Cerebellar nuclear complex (tissue), 1 donor: Measurements from ENCODE around the gene ACSBG1.

Experiments
- DNase-seq, 2 experiments: peaks; one replicate each; lab custom pipeline; 2025; lab: John Stamatoyannopoulos, UW

Gene ACSBG1

DNA sequence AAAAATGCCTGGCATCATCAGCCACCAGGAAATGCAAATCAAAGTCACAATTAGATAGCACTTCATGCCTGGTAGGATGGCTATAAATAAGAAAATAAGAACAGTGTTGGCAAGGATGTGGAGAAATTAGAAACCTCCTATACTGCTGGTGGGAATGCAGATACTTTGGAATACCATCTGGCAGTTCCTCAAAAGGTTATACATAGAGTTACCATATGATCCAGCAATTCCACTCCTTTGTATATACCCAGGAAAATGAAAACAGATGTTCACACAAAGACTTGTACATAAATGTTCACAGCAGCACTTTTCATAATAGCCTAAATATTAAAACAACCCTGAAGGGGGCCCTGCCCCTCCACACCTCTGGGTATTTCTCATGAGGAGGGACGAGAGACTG is 13.7 kb downstream of the ACSBG1 start:
- no peak for DNase-seq

DNA sequence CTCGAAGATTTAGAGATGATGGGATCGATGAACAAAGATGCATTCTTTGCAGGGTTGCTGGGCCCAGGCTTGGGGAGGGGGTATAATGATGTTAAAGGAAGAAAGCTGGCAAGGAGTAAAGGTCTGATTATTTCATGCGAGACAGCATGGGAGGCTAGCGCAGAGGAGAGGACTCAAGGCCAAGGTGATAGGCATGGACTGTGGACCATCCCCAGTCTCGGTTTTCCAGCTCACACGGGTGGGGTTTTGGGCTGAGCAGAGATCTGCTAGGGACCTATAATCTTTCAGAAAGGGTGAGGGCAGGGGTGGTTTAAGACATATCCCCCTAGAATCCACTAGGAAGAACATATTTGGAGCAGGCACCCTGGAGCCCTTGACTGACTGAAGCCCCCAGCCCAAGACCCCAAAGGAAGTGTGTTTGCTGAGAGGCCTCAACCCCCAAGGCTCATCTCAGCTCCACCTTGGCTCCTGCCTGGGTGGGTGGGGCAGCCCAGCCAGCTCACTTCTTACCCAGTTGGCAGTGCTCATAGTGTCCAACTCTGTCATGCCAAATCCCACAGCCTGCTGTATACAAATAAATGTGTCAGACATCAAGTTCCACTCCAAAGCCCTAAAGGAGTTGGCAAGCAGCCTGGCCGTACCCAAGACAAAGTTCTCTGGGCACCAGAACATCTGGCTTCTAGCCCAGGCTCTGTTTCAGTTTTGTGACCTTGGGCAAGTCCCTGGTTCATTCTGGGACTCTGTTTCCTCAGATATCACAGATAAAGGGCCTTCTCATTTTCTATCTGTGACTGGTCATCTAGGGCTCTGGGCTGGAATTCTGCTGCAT is 17.9 kb downstream of the ACSBG1 start:
- no peak for DNase-seq

GRCh38 chr15:78213956-78214355 is 20.4 kb downstream of the ACSBG1 start:
- DNase-seq, result no peak

DNA sequence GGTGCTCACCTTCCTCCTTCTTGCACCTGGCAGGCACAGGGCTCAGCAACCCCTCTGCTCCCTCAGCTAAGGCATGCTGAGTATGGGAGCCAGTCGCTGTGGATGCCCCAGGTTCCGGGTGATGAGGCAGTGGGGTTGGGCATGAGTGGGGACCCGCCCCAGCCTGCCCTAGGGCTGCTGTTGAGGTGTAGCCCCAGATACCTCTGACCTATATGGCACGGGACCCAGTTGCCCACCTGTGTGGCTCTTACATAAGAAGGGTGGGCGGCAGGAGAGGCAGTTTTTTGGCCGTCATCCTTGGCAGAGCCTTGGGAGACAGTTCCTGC is 21.0 kb downstream of the ACSBG1 start:
- DNase-seq, result no peak

GRCh38 chr15:78212546-78213424 is 21.6 kb downstream of the ACSBG1 start:
- no peak for DNase-seq

DNA sequence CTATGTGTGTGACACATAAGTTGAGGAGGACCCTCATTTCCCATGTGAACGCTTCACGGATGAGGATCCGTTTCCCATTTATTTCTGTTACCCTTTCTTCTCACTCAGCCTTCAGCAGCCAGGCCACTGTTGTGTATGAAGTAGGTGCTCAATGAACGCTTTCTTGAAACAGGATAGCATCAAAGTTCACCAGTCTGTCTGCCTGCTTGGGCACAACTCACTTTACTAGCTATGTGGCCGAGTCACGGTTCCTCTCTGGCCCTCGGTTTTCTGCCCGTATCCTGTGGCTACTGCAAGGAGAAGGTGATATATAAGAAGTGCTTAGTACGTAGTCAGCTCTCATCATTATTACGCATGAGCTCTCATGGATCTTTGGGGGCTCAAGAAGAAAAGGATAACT is 22.4 kb downstream of the ACSBG1 start:
- no peak for DNase-seq

DNA sequence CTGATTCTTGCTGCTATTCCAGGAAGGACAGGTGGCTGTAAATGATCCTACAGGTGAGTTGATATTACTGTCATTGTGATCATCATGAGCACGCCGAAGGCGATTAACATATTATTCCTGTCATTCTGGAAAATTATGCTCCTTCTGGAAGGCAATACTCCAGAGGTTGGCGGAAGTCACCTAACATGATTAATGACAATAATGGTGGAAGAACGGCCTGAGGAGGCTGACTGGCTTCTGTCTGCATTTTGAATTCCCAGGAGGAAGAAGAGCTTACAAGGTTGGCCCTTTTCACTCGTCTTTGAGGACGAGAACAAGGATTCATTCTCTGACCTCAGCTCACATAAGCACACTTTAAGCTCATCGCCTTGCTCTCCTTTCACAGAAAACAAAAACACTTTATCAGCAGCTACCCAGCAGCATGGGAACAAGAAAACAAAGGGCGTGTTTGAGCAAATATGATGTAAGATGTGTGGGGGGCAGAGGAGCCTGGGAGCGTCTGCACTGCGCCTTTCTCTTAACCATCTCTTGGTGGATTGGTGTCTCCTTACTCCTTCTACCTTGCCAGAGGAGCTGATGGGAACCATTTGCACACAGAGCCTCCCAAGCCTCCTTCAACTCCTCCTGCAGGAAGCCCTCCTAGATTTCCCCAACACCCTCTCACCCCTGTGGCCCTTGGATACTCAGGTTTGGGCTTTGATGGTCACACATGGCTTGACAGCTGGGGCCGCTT is 23.0 kb downstream of the ACSBG1 start:
- DNase-seq, result no peak

DNA sequence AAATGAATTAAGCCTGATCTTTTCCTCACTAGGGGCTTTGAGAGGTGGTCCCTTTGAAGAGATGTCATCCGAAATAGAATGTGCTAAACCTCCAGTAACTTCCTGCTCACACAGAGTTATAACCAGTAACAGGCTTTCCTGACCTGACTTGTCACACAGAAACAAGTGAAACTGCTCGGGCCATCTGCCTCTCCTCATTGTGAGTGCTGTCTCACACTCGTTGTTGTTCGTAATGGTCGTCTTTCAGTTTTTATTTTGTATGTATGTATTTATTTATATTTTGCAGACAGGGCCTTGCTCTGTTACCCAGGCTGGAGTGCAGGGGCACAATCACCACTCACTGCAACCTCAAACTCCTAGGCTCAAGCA is 24.0 kb downstream of the ACSBG1 start:
- no peak for DNase-seq

DNA sequence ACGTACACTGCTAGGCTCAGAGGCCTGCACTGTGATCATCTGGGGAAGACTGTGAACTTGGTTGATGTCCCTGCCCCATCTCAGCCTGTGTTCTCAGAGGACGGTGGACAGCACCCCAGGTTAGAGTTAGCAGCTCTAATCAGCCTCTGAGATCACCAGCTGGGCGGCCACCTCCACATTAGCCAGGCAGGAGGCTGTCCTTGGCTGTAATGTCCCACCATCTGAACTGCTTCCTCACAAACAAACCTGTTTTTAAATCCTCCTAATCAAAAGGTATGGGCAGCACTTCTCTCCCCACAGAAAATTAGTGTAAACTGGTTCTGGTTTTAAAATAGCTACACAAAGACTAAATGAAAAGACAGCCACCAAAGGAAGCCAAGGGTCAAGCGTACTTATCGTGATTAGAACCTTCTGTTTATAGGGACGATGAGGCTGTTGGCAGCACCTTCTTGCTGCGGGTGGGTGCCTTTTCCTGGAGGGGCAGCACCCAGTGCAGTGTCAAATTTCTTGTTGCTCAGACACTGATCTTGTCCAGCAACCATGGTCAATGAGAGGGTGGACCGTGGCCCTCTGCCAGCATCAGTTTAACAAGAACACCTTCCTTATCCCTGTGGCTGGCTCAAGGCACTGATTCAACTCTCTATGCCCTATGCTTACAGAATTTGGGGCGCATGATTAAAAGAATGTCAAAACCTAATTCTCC is 24.6 kb downstream of the ACSBG1 start:
- no peak for DNase-seq

DNA sequence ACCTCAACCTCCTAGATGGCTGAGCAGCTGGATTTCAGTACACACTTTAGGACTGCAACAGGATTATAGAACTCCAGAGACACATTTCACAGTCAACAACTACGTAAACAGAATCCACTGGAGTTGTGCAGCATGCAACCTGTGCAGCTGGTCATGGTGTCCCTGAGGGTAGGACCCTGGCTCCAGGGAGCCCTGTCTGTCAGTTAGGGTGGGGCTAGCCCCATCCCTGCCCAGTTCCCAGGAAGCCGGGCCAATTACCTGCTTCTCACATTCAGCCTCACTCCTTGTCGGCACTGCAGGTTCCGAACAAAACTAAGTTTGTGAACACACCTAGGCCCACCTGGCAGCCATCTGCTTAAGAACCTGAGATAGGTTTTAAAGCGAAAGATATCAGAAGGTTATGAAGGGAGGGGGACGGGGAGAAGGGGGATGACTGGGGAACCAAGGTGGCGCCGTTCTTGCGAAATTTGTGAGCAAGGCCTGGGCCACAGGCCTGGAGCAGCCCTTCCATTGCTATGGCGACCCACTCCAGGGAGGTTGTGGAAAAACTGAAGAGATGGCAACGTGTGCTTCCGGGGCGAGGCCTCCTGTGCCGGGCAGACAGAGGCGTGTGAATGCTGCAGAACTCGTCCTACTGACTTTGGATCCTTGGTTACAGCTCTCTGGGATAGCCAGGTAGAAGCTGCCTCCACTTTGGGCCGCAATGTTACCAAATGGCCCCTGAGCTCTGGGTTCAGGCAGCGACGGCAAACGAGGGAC is 25.3 kb downstream of the ACSBG1 start:
- no peak for DNase-seq

DNA sequence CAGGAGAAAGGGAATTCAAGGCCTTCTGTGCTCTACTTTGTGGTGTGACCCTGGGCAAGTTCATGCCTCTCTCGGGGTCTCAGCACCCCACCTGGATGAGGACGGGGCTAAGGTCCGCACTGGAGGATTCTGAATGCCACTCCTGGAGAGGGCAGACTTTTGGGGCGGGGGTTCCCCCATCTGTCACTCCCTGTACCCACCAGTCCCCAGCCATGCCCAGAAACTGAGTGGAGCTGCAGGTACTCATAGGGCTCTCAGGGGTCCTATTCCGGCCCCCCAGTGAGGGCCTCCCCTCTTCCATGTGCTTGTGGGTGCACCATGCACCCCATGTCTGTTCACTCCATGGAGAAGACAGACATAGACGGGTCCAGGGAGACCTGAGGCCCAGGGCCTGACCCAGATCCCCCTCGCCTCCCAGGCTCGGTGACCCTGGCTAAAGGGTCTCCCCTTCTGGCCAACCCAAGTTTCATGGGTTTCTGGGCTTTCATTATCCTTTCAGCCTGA is 26.0 kb downstream of the ACSBG1 start:
- no peak for DNase-seq

DNA sequence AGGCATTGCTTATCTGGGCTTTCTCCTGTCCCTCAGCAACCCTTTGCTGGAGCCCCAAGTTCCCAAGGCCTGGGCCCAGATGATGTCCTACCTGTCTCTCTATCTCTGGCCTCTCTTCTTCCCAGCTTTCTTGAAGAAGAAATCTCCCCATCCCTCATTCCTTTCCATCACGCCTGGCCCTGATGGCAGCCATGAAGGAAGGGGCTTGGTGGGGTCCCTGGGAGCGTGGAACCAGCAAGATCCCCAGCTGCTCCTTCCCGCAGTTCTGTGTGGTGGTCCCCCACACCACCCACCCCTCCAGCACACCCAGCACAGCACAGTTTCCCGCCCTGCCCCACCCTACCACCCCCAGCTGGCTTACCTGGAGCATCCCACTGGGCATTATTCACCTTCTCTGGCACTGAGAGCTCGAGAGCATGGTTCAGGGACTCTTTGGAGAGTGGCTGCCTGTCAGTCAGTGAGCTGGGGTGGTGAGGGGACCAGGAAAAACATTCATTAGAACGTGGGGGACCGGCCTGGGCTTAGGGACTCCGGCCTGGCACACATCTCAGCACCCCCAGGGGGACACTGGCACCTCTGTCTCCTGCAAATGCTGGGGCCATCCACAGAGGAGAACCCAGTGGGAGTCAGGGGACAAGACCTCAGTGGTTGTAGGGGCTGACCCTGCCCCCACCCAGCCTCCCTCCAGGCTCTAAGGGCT is 26.6 kb downstream of the ACSBG1 start:
- no peak for DNase-seq

- DNase-seq, result no peak
Measured at GRCh38 chr15:78207110-78207458, 27.3 kb downstream of the ACSBG1 start.

DNA sequence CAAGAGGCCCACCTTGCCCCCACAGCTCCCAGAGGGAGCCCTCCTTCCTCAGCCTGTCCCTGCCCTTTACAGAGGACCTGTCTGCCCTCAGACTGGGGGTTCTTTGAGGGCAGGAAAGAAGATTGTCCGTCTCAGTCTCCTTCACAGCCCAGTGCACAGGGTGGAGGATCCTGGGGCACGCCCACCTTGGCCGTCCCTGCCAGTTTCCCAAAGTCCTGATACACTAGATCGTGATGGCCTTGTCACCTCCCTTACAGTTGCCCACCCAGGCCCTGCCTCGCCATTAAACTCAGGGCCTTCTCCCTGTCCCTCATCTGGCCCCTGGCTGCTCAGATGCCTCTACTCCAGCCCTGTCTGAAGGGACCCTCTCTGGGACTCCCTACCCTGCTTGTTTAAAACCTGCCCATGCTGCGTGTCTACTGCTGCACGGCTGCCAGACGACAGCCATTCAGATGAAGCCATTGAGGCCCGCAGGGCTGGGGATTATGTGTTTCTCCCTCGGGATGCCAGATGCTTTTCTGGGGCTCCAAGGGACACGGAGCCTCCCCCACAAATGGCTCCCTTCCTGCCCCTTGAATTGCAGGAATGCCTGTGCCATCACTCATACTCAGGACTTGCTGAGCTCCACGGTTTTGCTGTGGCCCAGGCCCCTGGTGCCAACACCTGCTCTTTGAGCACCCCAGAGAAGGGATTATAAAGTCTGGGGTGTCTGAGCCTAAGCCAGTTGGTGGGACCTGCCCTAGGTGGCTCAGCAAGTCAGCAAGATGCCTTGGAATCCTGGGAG is 27.8 kb downstream of the ACSBG1 start:
- DNase-seq, result no peak

DNA sequence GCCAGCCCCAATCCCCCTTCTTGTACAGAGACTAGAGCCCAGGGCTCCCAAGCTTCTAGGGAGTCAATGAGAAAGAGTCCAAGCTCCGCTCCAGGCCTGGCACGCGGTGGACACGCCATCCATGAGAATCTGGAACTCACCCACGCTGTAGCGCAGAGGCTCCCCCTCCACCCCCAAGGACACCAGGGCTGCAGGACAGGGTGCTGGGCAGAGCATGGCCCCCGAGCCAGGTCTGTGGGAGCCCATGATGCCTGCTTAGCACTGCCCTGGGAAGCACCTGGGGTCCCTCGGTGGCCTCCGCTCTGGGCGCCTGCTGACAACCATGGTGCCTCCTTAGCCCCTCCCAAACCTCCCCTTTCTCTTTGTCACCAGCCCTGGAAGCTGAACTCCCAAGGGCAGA is 28.5 kb downstream of the ACSBG1 start:
- no peak for DNase-seq

DNA sequence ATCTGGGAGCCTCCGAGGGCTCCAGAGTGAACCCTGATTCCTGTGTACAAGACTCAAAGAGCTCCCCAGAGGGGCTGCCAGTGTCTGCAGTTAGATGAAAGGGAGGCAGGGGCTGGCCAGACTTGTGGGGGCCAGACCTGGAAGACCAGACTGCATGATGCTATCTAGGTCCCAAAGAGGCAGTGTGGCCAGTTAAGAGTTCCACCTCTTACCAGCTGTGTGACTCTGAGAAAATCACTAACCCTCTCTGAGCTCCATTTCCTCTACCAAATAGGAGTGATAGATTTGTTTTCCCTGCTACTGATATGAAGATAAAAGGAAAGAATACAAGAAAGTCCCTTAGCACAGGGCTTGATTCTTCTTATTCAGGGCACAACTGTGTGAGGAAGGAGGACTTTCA is 29.0 kb downstream of the ACSBG1 start:
- DNase-seq, result no peak

DNA sequence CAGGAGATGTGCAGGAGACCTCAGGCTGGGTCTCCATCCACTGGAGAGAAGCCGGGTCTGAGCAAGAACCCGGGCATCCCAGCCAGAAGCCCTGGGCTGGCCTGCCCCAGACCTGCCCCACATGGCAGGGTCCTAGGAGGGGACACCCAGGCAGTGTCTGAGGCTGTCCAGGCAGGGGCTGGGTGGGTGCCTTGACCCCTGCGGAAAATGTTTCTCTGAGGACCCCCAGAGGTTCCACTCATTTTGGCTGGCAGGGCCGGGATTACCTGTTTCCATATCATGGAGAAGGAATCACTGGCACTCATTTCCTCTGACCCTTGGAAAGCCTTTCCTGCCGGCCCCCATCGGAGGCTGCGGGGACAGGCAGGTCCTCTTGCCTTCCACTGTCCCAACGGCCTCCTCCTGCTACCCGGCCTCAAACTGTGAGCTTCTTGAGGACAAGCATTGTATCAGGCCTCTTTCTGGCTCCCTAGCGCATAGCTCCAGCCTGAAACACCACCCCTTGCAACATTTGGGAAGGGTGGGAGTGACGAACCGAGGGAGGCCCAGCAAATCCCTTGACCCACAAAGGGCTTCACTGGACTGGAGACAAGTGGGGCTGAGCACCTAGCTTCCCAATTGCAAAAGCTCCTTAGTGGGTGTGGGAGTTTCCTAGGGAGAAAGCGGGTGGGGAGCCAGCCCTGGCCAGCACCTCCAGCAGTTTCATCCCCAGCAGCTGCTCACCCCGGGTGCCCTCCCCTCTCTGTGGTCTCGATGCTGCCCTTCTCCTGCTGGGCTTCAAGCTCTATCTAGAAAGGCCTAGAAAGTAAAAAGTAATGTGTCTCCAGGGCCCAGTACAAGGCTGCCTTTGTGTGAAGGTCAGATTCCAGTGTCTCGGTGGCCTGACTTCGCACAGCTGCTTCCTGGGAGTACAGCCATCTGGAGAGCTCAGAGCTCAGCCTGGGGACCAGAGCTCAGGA is 29.7 kb downstream of the ACSBG1 start:
- DNase-seq, result no peak

GRCh38 chr15:78203346-78204225 is 30.8 kb downstream of the ACSBG1 start:
- DNase-seq, result no peak
